D341Med (cell line): ENCODE results near the gene RPL38.

ENCODE experiments used
- DNase-seq: peaks from one replicate; pipeline ENCODE4 v3.0.0; 2012; ENCODE audit warnings: low spot score

The RPL38 gene

GRCh38 chr17:74250324-74250995 is 47.0 kb downstream of the RPL38 start:
- no peak for DNase-seq

DNA sequence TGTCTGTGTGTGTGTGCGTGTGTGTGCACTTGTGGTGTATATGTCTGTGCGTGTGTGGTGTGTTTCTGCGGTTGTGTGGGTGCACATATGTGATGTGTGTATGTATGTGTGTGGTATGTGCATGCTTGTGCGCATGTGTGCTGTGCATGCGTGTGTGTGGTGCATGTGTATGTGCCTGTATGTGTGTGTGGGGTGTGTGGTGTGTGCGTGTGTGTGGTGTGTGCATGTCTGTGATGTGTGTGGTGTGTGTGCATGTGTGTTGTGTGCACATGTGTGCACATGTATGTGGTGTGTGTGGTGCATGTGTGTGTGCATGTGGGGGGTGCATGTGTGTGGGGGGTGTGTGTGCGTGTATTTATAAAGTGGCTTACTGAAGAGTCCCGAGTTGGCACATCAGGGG is 47.6 kb downstream of the RPL38 start:
- DNase-seq = no peak

GRCh38 chr17:74251569-74251968 is 48.1 kb downstream of the RPL38 start:
- DNase-seq = no peak

DNA sequence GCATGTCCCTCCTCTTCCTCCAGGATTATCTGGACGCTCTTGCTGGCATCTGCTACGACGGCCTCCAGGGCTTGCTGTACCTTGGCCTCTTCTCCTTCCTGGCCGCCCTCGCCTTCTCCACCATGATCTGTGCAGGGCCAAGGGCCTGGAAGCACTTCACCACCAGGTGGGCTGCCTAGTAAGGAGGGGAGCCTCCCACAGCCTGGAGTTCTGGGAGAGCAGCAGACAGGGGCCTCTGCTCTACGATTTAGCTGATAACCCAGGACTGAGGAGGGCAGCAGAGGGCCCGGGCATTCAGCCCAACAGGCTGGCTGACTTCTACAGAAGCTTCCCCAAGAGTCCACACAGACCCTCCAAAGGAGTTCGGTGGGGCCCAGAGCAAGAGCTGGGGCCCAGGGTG is 48.7 kb downstream of the RPL38 start:
- DNase-seq = no peak

DNA sequence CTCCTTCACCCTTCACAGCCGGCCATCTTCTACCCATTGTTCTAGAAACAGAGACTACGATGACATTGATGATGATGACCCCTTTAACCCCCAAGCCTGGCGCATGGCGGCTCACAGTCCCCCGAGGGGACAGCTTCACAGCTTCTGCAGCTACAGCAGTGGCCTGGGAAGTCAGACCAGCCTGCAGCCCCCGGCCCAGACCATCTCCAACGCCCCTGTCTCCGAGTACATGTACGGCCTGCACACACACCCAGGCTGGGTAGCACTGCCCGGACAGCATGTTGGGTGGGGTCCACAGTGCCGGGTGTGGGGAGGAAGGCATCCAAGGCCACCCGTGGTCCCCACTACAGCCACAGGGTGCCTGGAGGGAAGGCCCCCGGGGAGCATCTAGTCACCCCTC is 49.6 kb downstream of the RPL38 start:
- no peak for DNase-seq

DNA sequence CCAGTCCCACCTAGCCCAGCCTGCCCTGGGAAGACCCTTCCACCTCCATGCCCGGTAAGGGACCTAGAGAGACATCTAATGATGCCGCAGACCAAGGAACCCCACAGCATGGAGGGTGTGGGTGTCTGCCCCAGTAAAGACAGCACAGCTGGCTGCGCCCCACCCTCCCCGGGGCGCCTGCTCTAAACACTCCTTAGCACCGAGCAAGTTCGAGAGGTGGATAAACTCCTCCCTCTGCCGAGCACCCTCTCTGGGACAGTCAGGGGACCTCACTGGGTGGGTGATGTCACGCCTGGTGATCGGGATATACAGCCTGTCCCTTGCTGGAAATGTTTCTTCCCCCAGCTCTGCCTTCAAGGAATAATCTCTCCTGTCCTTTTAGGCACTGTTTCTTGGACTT is 53.8 kb downstream of the RPL38 start:
- no peak for DNase-seq

- DNase-seq = no peak
Observed at GRCh38 chr17:74259667-74260524, 56.4 kb downstream of the RPL38 start.
